ENCODE data around the gene PGF. TPM values are rescaled to one million over a fixed set of nuclear protein-coding genes. Genes with fewer than 3 reads are reported as not detected.

Gene PGF
- total RNA-seq, 1 donor from 2014 or later, result 564 TPM

- no peak for DNase-seq (ENCODE audit: low read depth, low spot score)
Measured at GRCh38 chr14:74978416-74978947, 23.1 kb upstream of the PGF start.

GRCh38 chr14:74977901-74978385 is 22.5 kb upstream of the PGF start:
- no peak for DNase-seq (ENCODE audit: low read depth, low spot score)

GRCh38 chr14:74977164-74977900 is 21.9 kb upstream of the PGF start:
- no peak for DNase-seq (ENCODE audit: low read depth, low spot score)

DNA sequence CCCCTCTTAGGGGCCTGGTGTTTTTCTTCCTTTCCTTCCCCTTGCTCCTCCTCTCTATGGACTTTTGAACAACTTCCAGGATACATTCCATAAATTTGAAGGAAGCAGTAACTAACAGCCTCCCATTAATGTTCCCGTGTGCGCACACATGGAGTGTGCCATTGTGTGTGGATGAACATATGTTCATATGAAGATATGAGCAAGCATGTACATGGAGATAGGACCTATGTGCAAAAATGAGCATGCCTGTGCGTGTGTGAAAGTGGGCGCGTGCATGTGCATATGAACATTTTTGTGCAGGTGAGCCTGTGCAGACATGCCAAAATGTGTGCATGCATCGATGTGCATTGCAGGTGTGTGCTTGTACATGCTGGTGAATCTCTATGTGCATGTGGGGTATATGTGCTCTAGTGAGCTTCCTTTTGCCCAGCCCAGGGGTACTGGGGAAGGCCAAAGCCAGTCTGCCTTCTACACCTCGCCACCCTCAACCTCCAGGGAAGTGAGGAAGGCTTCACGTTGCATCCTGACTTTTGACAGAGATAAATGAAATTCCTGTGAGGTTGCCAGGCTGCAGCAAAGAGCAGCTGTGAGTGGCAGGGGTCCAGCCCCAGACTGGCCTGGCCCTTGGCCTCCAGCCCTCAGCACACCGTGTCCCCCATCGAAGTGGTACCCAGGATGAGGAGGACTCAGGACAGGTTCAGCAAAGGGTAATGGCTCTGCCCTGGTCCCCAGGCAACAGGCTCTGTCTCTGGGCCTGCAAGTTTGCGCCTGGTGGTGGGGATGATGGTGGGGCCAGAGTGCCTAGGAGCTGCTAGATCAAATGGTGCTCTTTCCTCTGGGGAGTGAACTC is 21.1 kb upstream of the PGF start:
- no peak for DNase-seq (ENCODE audit: low read depth, low spot score)

- no peak for DNase-seq (ENCODE audit: low read depth, low spot score)
Measured at GRCh38 chr14:74975059-74975810, 19.8 kb upstream of the PGF start.

- DNase-seq (ENCODE audit: low read depth, low spot score), result no peak
Measured at GRCh38 chr14:74974364-74975058, 19.1 kb upstream of the PGF start.

DNA sequence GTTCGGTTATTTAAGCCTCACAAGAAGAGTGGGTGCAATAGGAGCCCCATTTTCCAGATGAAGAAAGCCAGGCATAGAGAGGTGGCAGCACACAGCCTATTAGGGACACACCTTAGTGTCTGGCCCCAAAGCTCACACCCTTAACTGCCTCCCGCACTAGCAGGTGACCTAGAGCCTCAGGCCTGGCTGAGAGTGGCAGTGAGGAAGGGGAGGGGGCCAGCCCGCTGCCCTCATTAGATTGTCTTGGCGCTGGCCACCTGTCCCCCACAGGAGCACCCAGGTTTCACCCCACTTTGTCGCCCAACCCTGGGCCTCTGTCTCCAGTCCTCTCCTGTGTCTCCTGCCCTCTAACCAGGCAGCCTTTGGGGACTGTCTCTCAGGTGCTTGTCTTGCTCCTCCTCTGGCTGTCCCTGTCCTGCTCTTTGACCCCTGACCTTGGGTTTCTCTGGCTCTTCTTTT is 18.5 kb upstream of the PGF start:
- no peak for DNase-seq (ENCODE audit: low read depth, low spot score)

DNA sequence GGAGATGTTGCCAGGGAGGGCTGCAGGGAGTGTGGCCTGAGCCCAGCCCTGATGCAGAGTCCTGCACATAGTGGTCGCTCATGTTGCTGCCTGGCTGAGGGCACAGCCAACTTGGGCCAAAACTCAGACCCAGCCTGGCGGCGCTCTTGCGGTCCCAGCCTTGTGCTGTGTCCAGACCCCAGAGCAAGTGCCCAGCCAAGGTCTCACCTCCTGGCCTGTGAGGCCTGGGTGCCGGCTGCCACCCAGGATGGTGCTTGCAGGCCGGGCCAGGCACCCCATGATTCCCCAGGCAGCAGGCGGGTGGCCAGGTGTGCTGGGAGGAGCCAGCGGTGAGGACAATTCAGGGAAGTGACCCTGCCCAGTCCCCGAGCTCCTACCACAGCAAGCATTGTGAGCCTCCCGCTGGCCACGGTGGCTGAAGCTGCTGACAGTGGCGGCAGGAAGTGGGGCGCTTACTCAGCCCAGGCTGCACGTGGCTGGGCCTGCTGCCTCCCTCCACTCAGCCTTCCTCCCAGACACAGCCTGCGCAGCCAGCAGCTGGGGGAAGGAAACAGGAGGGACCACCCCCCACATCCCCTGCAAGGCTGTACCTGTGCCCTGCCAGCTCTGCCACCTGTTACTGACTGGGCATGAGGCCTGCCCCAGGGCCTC is 17.7 kb upstream of the PGF start:
- no peak for DNase-seq (ENCODE audit: low read depth, low spot score)

DNA sequence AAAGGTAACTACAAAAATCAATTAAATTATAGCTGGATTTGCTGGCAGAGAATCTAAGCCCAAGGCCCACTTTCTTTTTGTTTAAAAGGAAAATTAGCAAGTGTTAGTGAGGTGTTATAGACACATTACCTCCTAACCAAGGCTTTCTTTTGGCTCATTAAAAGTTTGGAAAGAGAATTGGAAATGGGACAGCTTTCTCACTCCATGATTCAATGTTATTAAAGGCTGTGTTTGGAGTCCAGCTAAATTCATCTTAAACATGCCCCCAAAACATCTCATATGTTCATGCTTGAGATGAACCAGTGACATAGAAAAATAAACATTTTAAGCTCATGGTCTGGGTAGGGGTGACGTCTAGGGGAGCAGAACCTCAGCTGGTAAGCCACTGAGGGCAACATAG is 13.4 kb upstream of the PGF start:
- DNase-seq (ENCODE audit: low read depth, low spot score), result no peak

DNA sequence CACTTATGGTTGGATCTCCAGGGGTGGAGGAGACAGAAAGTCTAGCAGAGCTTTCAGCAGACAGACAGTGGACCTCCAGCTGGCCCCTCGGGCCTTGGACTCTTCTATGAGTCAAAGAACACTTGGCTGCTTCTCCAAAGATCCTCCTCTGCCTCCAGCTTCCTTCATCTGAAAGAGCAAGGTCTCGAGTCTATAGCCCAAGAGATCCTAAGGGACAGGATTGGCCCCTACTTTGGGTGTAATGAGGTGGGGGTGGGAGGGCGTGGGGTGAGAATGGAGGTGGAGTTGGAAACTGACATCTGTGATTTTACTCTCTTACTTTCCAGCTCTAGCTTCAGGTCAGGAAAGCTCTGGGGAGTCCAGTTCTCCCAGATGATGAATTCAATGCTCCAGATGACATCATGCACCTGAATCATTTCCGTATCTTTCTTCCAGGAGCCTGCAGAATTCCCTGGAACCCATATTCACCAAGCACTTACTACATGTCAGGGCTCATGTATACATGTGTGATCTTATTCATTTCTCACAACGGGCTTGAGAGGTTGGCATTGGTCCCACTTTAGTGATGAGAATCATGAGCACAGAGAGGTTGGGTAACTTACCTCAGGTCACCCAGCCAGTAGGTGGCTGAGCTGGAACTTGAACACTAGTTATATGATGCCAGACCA is 10.2 kb upstream of the PGF start:
- DNase-seq (ENCODE audit: low read depth, low spot score), result no peak

- no peak for DNase-seq (ENCODE audit: low read depth, low spot score)
Measured at GRCh38 chr14:74964787-74965485, 9.5 kb upstream of the PGF start.

- DNase-seq (ENCODE audit: low read depth, low spot score), result no peak
Measured at GRCh38 chr14:74963705-74964271, 8.4 kb upstream of the PGF start.

GRCh38 chr14:74963178-74963704 is 7.8 kb upstream of the PGF start:
- DNase-seq (ENCODE audit: low read depth, low spot score), result no peak

DNA sequence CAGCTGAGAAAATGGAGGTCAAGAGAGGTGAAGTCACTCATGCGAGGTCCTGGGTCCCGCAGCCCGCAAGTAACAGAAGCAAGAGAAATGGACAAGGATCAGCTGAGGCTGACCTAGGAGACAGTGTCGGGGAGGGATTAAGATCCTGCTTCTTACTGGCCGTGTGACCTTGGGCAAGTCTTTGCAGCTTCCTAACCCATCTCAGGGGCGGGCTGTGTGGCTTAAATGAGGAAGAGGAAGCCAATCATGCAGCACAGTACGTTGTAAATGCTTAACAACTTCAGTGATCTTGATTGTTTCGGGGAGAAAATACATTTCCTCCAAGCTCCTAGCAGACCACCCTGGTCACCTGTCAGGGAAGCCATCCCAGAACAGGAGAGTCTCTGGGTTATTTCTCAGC is 7.1 kb upstream of the PGF start:
- no peak for DNase-seq (ENCODE audit: low read depth, low spot score)

- no peak for DNase-seq (ENCODE audit: low read depth, low spot score)
Measured at GRCh38 chr14:74962046-74962445, 6.6 kb upstream of the PGF start.

DNA sequence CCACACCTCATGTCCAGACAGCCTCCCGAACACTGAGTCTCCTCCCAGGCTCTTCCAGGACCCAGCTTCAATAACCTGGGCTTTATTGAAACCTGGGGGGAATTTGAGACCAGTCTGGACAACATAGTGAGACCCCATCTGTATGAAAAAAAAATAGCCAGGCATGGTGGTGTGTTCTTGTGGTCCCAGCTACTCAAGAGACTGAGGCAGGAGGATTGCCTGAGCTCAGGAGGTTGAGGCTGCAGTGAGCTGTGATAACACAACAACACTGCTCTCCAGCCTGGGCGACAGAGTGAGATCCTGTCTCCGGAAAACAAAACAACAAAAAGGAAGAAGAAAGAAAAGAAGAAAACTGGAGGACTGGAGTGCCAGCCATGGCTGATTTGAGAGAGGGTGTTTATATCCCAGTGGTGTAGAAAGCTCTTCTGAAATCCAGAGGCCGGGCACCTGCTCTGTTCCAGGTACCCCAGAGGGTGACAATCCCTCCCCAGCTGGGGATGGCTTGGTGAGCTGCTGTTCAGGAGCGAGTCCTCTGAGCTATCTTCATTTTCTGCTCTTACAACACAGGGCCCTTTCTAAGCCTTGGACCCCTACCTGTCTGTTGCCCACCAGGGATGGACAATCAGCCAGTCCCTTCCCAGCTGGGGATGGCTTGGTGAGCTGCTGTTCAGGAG is 6.0 kb upstream of the PGF start:
- no peak for DNase-seq (ENCODE audit: low read depth, low spot score)

DNA sequence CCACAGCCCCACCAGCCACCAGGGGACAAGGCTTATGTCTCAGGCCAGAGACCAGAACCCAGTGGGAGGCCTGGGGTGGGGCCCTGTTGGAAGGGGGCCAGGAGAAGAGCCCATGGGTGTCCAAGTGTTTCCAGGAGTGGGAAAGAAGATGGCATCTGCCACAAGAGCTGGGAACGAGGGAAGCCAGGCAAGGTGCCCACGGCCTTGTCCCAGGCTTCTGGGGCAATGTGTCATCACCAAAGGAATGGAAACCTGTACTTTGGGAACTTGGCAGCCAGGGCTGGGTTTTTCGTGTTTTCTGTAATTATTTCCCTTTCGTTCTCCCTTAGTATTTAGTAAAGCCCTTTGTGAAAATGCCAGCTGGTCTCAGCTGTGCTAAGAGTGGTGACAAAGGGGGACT is 5.3 kb upstream of the PGF start:
- no peak for DNase-seq (ENCODE audit: low read depth, low spot score)

GRCh38 chr14:74959596-74960180 is 4.3 kb upstream of the PGF start:
- no peak for DNase-seq (ENCODE audit: low read depth, low spot score)

Data from pulmonary artery endothelial cell (primary cell).